ENCODE measurements around the gene LIPT2. TPM values are rescaled to one million over a fixed set of nuclear protein-coding genes. Genes with fewer than 3 reads are reported as not detected.

The LIPT2 gene
- total RNA-seq, 1 experiment from 2014 or later, result 8.2 TPM

DNA sequence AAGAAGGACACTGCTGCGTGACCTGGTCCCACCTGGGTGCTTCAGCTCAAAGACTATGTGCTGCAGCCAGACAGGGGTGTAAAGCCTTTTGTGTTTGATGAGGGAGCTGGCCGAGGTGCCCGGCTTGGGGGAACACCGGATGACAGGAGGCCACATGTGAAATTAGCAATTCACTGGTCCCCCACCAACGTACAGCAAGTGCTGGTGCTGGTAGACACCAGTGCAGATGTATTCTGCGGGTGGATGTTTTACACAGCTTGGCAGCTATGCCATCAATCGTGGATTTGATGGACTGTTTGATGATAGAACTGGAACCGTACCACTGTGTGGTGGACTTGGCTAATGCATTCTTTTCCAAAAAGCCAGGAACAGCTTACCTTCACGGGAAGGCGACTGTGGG lies 47.9 kb upstream of the LIPT2 start:
- no peak overlapping the region for H3K27ac Mint-ChIP-seq
- Histone ChIP-seq H3K79me1 (ENCODE audit: insufficient read depth, low read depth, low read length, poor library complexity, severe bottlenecking) (no peaks in the 10 kb centered on the region), H3K56ac (ENCODE audit: insufficient read length, low read depth, low read length) (no peak overlapping the region), H3K9me3 (ENCODE audit: control insufficient read depth, low read depth, low read length) (peaks cover 26% of the 10 kb centered on the region), H2BK12ac (ENCODE audit: insufficient read length, low read depth, low read length) (no peak overlapping the region), H3K27me3 (ENCODE audit: insufficient read depth, low read length) (no peaks in the 10 kb centered on the region), H3K27ac (ENCODE audit: insufficient read length, low read depth, low read length) (no peak overlapping the region), H2AFZ (ENCODE audit: low read length) (no peak overlapping the region), H4K5ac (ENCODE audit: insufficient read length, low read depth, low read length) (no peak overlapping the region), H2BK20ac (ENCODE audit: low read depth, low read length, poor library complexity, severe bottlenecking) (no peak overlapping the region), H3K79me2 (ENCODE audit: insufficient read depth, low read length) (no peaks in the 10 kb centered on the region), H2BK15ac (ENCODE audit: low read depth, low read length) (no peak overlapping the region), H3K4me2 (ENCODE audit: insufficient read depth, insufficient read length, low read length) (no peak overlapping the region), H2BK120ac (ENCODE audit: low read depth, low read length, poor library complexity, severe bottlenecking) (no peak overlapping the region), H3K18ac (ENCODE audit: insufficient read length, low read depth, low read length) (no peak overlapping the region), H3K9ac (ENCODE audit: extremely low read depth, insufficient read length, low read length) (no peak overlapping the region), H4K8ac (replicated peaks; ENCODE audit: insufficient read length, low read depth, low read length) (no peak overlapping the region), H2AK5ac (ENCODE audit: insufficient read length, low read length) (no peak overlapping the region), H3K14ac (ENCODE audit: insufficient read depth, low read length) (no peak overlapping the region), H3K4ac (ENCODE audit: low read depth, low read length) (no peak overlapping the region), H3T11ph (ENCODE audit: low read length) (no peak overlapping the region), H3K23me2 (ENCODE audit: insufficient read length, low read depth, low read length, poor library complexity, severe bottlenecking) (no peaks in the 10 kb centered on the region), H3K4me1 (ENCODE audit: insufficient read depth, low read length) (no peaks in the 10 kb centered on the region), H2BK5ac (ENCODE audit: insufficient read length, low read length) (no peak overlapping the region), H3K23ac (ENCODE audit: insufficient read length, low read depth, low read length) (no peak overlapping the region), H4K91ac (ENCODE audit: insufficient read length, low read depth, low read length) (no peak overlapping the region), H4K20me1 (ENCODE audit: control insufficient read depth, insufficient read depth, insufficient read length) (no peaks in the 10 kb centered on the region)
- TF ChIP-seq, protein P1, sequence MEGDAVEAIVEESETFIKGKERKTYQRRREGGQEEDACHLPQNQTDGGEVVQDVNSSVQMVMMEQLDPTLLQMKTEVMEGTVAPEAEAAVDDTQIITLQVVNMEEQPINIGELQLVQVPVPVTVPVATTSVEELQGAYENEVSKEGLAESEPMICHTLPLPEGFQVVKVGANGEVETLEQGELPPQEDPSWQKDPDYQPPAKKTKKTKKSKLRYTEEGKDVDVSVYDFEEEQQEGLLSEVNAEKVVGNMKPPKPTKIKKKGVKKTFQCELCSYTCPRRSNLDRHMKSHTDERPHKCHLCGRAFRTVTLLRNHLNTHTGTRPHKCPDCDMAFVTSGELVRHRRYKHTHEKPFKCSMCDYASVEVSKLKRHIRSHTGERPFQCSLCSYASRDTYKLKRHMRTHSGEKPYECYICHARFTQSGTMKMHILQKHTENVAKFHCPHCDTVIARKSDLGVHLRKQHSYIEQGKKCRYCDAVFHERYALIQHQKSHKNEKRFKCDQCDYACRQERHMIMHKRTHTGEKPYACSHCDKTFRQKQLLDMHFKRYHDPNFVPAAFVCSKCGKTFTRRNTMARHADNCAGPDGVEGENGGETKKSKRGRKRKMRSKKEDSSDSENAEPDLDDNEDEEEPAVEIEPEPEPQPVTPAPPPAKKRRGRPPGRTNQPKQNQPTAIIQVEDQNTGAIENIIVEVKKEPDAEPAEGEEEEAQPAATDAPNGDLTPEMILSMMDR (conservative IDR thresholded peaks at IDR 0.05), result no peak
- peaks cover 0 to 9% of the 10 kb centered on the region in 2 experiments; a peak in 2 of 4 replicates for H3K4me1 Mint-ChIP-seq
- no peak overlapping the region for H3K4me3 Mint-ChIP-seq
- peaks cover 1% of the 10 kb centered on the region; the same call in 1 of the 2 replicates for H3K27me3 Mint-ChIP-seq (ENCODE audit: low read depth)
- H3K36me3 Mint-ChIP-seq (ENCODE audit: insufficient read depth in 1 of 3, low read depth in 3 of 3), result peaks cover 12 to 21% (median 13%) of the 10 kb centered on the region in 3 experiments
- no CpG with 5 or more reads among the region's 10 CpGs for WGBS (ENCODE audit: extremely low coverage, insufficient read length, low lambda C conversion rate)
- H3K9me3 Mint-ChIP-seq, result peaks cover 41 to 45% of the 10 kb centered on the region in 2 experiments
- no peak for DNase-seq

Measured in H9 (cell line).